DMS79 (cell line): ENCODE results near the gene ZDHHC6.
"Not testable (repeated sequence)": the region's sequence is repeated elsewhere in the genome, so short reads cannot be mapped to it uniquely, and the experiment has no call there.

Experiments
- DNase-seq: peaks from one replicate; lab custom pipeline; 2025; lab: John Stamatoyannopoulos, UW

Gene ZDHHC6

DNA sequence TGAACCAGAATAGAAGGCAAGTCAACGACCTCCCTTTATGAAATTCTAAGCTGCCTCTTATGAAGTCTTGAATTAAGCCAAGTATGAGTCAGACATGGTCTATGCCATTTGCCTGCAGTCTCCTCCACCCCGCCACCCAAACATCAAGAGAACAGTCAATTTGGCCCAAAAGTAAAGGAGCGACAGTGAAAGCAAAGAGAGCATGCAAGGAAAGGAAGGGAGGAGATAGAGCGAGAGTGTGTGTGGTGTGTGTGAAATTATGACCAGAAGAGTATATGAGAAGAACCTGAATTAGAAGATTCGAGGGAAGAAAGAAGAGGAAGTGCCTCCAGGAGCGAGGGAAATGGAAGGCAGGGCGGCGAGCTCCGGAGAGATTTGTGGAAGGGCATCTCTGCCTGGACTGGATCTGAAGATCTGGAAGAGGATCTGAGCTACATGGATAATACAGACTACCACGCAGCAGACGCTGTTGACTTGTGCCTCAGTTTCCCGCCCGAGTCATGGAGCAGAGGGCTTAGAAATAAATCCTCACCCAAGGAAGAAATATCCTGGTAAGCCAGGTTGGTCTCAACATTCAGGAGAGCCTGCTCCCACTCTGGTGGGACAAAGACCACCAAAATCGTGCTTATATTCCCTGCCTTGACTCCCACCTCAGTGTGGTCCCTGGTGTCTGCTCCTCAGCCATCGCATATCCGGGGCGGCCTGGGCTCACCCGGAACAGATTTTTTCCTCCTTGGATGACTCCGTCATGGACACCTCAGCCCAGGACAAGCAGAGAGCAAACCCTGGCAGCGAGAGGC is 459 bp downstream of the ZDHHC6 start:
- DNase-seq: no peak

DNA sequence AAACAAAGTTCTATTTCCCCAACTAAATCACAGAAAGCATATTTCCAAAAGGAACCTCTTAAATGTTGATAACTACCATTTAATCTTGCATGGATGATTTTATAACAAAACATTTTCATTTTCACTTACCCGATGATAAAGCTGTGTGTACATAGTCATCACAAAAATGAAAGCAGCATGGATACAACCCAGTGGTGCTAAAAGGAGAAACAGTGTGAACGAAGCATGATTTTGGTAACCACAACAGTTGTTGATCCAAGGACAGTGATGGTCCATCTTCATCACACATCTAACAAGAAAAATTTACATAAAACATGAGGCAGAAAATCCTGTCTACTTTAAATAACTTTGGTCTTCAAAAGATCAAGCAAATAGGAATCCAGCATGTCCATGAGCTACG is 4.7 kb downstream of the ZDHHC6 start:
- DNase-seq: no peak

DNA sequence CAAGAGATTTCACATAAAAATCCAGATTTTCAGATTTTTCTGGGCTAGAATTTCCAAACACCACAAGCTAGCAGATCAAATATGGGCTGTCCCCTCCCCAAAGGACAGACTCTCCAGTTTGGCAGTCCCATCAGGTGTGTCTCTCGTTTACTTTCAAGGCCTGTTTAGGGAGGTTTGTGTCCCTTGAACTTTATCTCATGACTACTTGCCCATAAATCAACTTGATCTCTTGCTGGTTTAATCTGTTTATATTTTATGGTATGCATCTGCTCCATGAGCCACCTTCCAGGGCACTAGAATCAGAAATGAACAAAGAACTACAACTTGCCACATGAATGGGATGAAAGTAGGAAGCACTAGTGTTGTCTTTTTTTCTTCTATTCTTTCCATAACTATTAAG is 5.2 kb downstream of the ZDHHC6 start:
- DNase-seq: no peak

DNA sequence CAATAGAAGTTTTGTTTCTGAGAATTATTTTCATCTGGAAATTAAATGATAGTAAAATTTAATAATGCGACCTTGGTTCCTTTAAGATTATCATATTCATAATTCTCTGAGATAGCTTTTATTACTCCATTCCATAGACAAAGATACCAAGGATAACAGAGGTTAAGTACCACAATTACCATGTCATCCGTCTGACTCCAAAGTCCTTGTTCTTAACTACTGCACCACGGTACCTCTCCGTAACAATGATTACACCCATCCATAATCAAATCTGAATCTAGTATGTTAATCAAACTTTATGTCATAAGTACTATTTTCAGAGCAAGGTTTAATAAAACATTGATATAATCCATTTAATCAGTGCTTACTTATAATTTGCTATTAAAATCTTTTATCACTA is 8.4 kb downstream of the ZDHHC6 start:
- no peak for DNase-seq

DNA sequence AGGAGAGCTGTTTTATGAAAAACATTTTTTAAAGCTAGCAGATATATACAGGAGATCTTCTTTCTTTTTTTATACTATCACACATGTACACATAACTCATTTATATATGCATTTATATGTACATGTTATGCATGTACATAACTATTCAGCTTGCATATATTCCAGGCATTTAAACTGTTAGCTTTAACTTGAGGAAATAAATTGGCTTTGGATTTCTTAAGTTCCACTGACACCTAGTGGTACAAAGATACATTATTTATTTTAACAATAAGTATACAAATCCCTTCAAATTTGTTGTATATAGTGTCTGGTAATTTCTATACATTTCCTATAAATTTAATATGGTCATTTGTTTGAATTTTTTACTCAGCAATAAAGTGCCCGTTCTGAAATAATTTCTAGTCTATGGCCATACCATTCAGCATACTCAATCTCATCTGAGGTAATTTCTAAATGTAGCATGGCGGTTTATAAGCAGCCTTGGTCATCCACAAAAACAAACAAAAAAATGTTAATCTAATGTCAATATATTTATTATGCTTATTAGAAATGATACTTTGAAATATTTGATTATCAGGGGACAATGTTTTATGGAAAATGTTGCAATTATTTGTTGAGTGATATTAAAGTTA is 11.6 kb downstream of the ZDHHC6 start:
- DNase-seq: no peak

DNA sequence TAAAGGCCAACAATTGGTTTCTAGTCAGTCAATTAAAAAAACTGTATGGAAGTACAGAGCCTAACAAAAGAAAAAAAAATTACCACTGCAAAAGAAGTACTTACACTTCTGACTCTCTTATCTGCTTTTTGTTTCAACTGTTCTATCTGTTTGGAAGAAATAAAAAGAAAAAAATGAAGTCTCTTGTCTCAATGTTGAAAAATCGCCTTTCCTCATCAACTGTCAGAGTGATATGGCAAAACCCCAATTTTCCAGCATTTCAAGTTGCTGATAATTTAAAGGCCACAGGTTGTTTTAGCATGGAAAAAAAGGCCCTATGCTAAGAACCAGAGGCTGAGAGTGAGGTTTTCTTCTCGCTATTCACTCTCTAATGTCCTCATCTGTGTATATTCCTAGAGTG is 13.6 kb downstream of the ZDHHC6 start:
- DNase-seq: no peak

DNA sequence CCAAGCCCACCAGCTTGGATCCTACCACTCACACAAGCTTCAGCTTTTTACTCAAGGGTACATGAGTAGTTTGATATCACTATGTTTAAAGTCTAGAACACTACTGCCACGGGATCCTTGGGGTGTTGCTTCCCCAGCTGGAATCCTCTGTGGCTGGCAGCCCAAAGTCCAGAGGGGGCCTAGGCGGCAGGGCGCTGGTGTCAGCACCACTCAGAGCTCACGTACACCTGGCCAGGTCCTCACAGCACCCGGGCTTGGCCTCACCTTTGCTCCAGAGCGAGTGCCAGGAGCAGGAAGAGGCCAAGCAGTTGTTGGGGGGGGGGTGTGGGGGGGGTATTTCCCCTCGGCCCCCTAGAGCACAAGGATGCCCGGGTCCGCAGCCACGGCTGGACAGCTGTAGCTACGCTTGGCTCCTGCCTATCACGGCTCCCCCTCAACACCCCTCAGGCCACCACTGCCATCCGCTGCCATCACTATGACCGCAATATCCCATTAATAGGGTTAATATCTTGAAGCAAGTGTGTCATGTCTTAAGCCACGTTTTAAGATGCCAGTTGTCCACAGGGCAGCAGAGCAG is 17.0 kb downstream of the ZDHHC6 start:
- no peak for DNase-seq

DNA sequence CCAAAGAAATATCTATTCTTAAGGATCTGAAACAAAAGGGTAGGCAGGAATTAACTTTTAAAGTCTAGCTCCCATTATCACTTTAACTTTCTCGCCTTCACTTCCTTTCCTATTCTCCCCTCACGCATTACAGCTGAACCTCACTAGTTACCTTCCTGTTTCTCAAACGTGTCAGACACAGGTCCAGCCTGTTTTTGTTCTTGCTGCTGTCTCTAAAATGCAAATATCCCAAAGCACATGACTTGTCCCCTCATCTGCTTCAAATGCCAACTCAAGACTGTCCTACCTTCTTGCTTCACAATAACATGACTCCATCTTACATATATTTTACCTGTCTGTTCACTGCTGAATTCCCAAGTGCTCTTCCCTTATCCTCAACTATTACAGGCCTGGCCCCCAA is 17.6 kb downstream of the ZDHHC6 start:
- DNase-seq: no peak

DNA sequence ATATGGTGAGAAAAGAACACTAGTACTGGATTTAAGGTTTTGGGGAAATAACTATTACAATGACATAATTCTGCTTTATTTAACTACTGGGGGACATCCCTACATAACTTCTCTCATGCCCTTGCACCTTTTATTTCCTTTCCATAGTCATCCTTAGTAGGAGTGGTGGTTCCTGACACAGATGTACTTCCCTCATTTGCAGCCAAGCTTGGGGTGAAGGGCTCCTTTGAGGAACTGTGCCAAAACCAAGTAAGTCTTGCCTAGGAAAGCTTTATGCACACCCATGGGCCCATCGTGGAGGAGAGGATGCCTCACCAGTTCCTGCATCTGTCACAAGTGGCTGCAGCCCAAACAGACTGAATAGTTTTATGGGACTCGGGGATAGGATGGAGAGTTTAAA is 20.6 kb downstream of the ZDHHC6 start:
- no peak for DNase-seq

DNA sequence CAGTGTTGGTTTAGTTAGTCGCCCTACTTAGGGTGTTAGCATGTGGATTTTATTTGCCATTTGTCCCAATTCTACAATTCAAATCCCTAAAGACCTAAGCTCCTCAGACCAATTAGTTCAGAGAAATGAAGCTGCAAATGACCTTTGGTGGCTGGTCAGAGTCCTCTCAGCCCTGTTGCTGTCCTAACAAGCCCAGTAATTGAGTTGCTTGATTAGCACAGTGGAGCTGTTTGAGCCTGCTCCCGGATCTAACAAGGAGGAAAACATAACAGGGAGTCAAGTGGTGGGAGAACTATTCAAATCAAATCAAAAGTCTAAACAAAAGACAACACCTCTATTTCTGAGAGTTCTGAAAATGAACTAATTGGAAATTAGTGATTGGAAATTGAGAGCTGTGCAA is 22.1 kb downstream of the ZDHHC6 start:
- no peak for DNase-seq

DNA sequence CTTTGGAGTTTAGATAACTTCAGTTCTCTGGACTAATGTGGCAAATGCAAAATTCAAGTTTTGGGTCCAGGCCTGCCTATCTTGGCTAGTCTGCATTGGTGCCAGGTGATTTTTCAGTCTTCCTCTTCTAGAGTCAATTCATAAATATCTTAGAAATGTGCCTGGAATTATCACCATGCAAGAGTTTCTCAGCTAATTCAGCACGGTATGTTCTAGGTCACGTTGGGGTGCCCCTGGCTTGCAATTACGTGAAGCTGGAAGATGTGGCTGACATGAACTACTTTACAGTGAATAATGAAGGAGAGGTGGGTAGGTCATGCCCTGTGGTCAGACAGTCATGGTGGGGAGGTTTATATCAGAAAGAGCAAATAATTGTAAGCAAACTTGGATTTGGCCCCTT is 25.0 kb downstream of the ZDHHC6 start:
- no peak for DNase-seq

DNA sequence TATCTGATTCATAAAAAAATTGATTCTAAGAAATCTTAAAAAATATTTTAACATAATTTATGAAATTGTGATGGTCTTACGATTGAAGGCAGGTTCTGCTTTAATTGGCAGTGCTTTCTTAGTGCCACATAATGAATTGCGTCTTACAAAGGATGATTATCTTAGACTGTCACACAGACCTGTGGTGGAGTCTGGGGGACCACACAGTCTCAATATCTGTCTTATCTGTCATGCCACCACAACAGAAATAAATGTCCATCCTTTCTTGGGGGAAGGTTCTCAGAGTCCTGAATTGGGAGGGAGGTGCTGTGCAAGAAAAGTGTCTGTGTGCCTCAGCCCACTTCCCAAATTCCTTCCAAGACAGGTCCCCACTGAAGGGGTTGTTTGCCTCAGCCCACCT is 34.0 kb downstream of the ZDHHC6 start:
- DNase-seq: no peak

DNA sequence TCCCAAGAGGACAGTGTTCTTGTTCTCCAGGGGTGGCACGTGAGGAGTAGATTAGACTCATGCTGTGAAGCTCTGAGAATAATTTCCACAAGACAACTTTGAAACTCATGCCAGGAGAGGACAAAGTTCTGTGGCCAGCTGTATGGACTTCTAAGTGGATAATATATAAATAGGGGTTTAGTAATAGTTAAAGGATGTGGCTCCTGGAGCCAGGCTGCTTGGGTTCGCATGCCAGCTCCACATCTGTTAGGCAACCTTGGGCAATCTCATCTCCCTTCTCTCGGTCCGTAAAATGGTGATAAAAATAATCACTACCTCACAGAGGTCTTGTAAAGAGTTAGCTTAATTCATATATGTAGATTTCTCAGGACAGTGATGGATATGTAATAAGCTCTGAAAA is 37.0 kb downstream of the ZDHHC6 start:
- no peak for DNase-seq

DNA sequence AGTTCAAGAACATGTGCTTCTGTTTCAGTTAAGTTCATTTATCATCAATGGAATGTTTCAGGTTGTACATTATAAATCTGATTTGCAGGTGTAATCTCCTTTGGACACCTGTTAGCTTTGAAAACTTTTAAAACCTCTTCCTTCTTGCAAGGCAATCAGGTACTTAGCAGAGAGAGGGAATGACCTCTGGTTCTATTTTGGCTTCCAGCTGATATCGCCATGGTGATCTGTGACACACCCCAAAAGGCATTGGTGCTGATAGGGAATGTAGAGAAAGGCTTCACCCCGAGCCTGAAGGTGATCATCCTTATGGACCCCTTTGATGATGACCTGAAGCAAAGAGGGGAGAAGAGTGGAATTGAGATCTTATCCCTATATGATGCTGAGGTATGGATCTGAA is 37.4 kb downstream of the ZDHHC6 start:
- no peak for DNase-seq

DNA sequence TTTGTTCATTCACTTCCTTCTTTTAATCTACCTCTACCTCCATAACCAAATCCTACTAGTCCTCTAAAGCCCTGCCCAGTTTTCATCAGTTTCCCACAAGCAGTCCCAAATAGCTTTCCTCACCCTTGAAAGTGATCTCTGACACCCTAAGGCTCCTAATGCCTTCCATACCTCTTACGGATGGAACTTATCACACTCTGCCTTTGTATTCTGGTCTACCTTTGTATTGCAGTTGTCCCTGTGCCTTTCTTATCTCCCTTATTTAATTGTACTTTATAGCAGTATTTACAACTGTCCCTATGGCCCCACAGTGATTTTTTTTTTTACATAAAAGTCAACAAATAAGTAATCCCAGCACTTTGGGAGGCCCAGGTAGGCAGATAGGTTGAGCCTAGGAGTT is 39.0 kb downstream of the ZDHHC6 start:
- DNase-seq: no peak

DNA sequence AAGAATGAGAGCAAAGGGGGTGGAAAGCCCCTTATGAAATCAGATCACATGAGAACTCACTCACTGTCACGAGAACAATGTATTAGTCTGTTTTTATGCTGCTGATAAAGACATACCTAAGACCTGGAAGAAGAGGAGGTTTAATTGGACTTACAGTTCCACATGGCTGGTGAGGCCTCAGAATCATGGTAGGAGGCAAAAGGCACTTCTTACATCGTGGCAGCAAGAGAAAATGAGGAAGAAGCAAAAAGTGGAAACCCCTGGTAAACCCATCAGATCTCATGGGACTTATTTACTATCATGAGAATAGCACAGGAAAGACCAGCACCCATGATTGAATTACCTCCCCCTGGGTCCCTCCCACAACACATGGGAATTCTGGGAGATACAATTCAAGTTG is 39.9 kb downstream of the ZDHHC6 start:
- DNase-seq: not testable (repeated sequence)

DNA sequence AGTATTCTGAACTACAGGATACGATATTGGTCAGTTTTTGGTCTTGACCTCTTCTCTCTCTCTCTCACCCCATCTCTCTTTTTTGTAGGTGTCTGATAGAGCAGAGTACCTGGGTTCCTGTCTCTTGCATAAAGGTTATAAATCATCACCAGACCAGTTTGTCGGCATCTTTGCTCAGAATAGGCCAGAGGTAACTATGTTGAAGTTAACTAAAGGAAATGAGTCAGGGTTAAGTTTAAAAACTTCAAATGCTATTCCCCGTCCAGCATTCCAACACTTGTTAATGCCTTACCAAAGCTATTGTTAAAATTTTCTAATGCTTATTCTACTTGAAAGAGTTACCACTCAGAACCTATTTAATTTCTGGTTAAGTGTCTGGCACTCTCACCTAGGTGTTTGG is 42.1 kb downstream of the ZDHHC6 start:
- no peak for DNase-seq

DNA sequence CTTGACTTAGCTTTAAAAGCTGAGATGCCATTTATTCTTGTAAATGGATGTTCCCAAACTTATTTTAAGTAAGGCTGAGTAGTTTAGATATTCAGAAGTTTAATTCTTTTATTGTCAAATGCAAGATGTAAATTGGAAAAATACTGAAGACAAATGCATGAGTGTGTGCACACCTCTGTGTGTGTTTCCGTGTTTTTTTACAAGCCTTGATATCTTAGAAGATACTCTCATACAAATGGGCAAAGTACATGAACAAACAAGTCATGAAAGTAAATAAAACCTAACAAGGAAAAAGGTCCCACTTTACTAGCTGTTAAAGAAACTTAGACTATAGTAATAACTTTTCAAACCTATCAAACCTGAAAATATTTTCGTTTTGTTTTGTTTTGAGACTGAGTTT is 43.8 kb downstream of the ZDHHC6 start:
- DNase-seq: no peak

DNA sequence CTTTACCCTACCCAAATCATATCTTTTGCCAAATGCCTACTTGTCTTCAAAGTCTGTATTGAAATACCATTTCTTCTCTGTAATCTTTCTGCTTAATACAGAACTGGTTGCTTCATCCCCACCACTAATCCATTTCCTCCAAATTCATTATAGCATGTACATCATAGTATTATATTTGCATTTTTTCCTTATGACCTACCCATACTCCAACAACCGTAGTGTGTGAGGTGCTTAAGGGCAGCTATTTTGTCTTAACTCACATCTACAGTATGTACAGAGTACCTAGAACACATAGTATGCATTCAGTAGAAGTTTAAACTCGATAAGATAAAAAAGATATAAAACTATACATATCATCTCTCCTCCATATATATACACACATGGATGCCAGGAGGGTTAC is 49.1 kb downstream of the ZDHHC6 start:
- DNase-seq: no peak

DNA sequence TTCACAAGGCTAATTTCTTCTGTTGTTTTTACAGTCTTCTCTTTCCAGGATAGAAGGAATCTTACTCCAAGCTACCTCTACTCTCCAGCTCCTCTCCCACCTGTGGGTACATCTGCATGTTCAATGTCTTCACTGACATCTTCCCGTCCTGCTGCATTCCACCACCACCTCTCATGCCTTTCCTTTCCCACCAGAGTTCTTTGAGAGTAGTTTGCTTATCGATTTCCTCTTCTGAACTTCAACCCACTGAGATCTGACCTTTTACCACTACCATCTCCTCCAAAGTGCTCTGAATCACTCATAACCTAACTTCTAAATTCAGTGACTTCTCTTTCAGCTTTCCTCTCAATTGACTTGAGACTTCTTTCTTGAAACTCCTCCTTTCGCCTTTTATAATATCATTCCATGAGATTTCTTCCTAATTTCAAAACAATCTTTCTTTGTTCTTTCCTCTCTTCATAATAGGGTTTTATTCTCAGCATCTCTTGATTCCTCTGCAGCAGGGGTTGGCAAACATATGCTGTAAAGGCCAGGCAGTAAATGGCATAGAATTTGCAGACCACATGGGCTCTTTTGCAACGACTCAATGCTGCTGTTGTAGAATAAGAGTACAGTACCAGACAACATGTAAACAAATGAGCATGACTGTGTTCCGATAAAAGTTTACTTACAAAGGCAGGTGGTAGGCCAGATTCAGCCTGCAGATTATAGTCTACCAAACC is 50.7 kb downstream of the ZDHHC6 start:
- DNase-seq: no peak

DNA sequence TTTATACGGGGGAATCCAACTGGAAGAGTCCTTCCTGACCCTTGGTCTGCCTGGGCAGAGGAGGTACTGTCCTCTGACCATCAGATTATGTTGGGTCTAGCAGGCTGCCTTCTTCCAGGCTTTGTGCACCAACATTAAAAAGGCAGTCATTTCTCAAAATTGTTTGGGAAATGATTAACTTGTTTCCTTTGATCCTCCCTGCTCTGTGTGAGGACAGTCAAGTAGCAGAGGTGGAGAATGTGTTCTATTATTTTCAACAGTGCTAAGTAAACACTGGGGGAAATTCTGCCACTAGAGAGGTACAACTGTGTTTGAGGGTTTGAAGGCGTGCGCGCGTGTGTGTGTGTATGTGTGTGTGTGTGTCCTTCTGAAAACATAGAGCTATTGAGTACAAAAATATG is 52.2 kb downstream of the ZDHHC6 start:
- DNase-seq: no peak

DNA sequence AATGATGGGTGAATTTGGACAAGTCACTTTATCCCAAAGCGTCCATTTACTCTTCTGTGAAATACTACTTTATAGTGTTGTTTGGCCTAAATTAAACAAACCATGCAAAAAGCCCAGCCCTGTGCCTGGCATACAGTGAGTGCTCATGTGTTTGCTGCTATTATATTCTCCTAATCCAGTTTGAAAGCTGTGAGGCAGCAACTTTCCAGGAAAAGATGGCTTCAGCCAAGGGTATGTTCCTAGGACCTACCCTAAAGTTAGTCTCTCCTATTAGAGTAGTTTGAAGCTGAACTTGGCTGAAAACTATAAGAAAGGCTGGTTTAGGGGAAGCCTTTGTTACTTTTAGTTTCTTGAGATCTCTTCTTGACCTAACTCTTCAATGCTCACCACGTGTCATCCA is 52.9 kb downstream of the ZDHHC6 start:
- no peak for DNase-seq

DNA sequence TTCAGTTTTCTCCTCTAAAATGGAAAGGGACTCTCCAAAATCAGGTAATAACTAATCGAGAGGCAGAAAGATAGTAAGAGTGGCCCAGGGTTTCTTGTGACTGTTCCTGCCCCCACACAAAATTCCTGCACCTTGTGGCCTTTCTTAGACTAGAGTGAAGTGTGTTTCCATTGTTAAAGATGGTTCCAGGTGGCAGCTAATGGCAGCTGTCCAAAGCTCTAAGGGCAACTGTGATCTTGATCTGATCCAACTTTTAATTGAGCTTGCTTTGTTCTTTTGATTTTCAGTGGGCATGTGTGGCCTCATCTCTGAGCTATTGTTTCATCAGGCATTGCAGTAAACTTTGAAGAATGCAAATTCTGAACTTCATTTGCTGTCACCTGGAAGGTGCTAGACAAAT is 53.4 kb downstream of the ZDHHC6 start:
- DNase-seq: no peak
